Stimulated activated CD4-positive, alpha-beta T cell treated with anti-CD3 and anti-CD28 coated beads, Interleukin-1b, Interleukin-23, amount 100 ng/mL, for 24 hours (primary cell): ENCODE data around the gene EFS.

Experiments used
- DNase-seq, 4 experiments: peaks; one replicate each; pipeline ENCODE4 v3.0.0-alpha.2; 2020; ENCODE audit warnings: low read depth in 4 of 4, low spot score in 1 of 4

The EFS gene

GRCh38 chr14:23359167-23359626 is 5.8 kb downstream of the EFS start:
- DNase-seq: no peak

- DNase-seq: no peak
These were observed 6.3 kb downstream of the EFS start for GRCh38 chr14:23358553-23359166.

GRCh38 chr14:23358042-23358441 is 6.9 kb downstream of the EFS start:
- DNase-seq: no peak

- DNase-seq: no peak
These were observed 7.7 kb downstream of the EFS start for GRCh38 chr14:23357261-23357660.

- no peak for DNase-seq
These were observed 8.3 kb downstream of the EFS start for GRCh38 chr14:23356662-23357061.

GRCh38 chr14:23355871-23356435 is 9.0 kb downstream of the EFS start:
- no peak for DNase-seq

- DNase-seq: no peak
These were observed 10.0 kb downstream of the EFS start for GRCh38 chr14:23354990-23355389.

GRCh38 chr14:23353433-23353780 is 11.6 kb downstream of the EFS start:
- no peak for DNase-seq

- peak; percentile 19 to 45 (median 32) for DNase-seq
These were observed 12.2 kb downstream of the EFS start, which contains the start of gene SLC22A17 for GRCh38 chr14:23352506-23353432. Gene SLC22A17, minus strand, starts transcription at chr14:23352887.

- no peak for DNase-seq
These were observed 13.1 kb downstream of the EFS start for GRCh38 chr14:23351681-23352505.

GRCh38 chr14:23349156-23349845 is 15.7 kb downstream of the EFS start:
- no peak for DNase-seq

- DNase-seq: no peak
These were observed 16.7 kb downstream of the EFS start for GRCh38 chr14:23348297-23348655.

- DNase-seq: no peak
These were observed 17.3 kb downstream of the EFS start for GRCh38 chr14:23347406-23348296.

- DNase-seq: no peak
These were observed 18.1 kb downstream of the EFS start for GRCh38 chr14:23346693-23347405.

GRCh38 chr14:23345987-23346692 is 18.8 kb downstream of the EFS start:
- no peak for DNase-seq

GRCh38 chr14:23344481-23344880 is 20.5 kb downstream of the EFS start:
- DNase-seq: no peak

GRCh38 chr14:23339506-23340268 is 25.3 kb downstream of the EFS start:
- DNase-seq: no peak

- no peak for DNase-seq
These were observed 29.3 kb downstream of the EFS start for GRCh38 chr14:23335623-23336022.
